Trophoblast cell (in vitro differentiated cells and primary cell): ENCODE data around the gene DYSF.

Experiments
- DNase-seq, 2 donors: peaks; one replicate each; pipeline ENCODE4 v3.0.0-alpha.2; 2016
- H2AFZ ChIP-seq: 2 replicates; pipeline ENCODE4 v1.6.1; 2013; ENCODE audit warnings: low read length, moderate library complexity, mild to moderate bottlenecking; ENCODE audit not compliant: insufficient read depth, poor library complexity
- H2AK5ac ChIP-seq: 2 replicates; pipeline ENCODE4 v1.6.1; 2013; ENCODE audit warnings: mild to moderate bottlenecking, low read length
- H2BK120ac ChIP-seq: 2 replicates; pipeline ENCODE4 v1.6.1; 2013; ENCODE audit warnings: low read length, mild to moderate bottlenecking, moderate library complexity; ENCODE audit not compliant: insufficient read depth, poor library complexity
- H2BK12ac ChIP-seq: 2 replicates; pipeline ENCODE4 v1.6.1; 2013; ENCODE audit warnings: mild to moderate bottlenecking, low read length, moderate library complexity
- H2BK5ac ChIP-seq: 2 replicates; pipeline ENCODE4 v1.6.1; 2013; ENCODE audit warnings: low read length, low read depth, moderate library complexity, mild to moderate bottlenecking; ENCODE audit not compliant: poor library complexity
- H3K14ac ChIP-seq: 2 replicates; pipeline ENCODE4 v1.6.1; 2013; ENCODE audit warnings: mild to moderate bottlenecking, low read length
- H3K18ac ChIP-seq: 2 replicates; pipeline ENCODE4 v1.6.1; 2013; ENCODE audit warnings: mild to moderate bottlenecking, low read length
- H3K23ac ChIP-seq: 2 replicates; pipeline ENCODE4 v1.6.1; 2013; ENCODE audit warnings: low read length
- H3K27ac ChIP-seq: 2 replicates; pipeline ENCODE4 v1.5.1; 2013; ENCODE audit warnings: low read depth, mild to moderate bottlenecking, inconsistent platforms, low read length, moderate library complexity
- H3K27me3 ChIP-seq: 2 replicates; pipeline ENCODE4 v1.6.1; 2013; ENCODE audit warnings: inconsistent platforms, mild to moderate bottlenecking, low read length, moderate library complexity; ENCODE audit not compliant: insufficient read depth
- H3K36me3 ChIP-seq, 2 experiments: 1 replicate in 1 of 2; 2 replicates in 1 of 2; pipeline ENCODE4 v1.6.1; 2013; ENCODE audit warnings: low read length in 2 of 2, mild to moderate bottlenecking in 2 of 2, moderate library complexity in 1 of 2; ENCODE audit not compliant: insufficient read depth in 2 of 2, control insufficient read depth in 1 of 2
- H3K4ac ChIP-seq: 2 replicates; pipeline ENCODE4 v1.6.1; 2013; ENCODE audit warnings: low read depth, mild to moderate bottlenecking, low read length, moderate library complexity
- H3K4me1 ChIP-seq, 2 experiments: 1 replicate in 1 of 2; 2 replicates in 1 of 2; pipeline ENCODE4 v1.6.1; 2013; ENCODE audit warnings: low read length in 2 of 2, mild to moderate bottlenecking in 2 of 2, moderate library complexity in 1 of 2; ENCODE audit not compliant: insufficient read depth in 2 of 2, control insufficient read depth in 1 of 2
- H3K4me2 ChIP-seq: 2 replicates; pipeline ENCODE4 v1.6.1; 2013; ENCODE audit warnings: inconsistent platforms, mild to moderate bottlenecking, low read length, moderate library complexity
- H3K4me3 ChIP-seq: 2 replicates; pipeline ENCODE4 v1.5.1; 2013; ENCODE audit warnings: mild to moderate bottlenecking, low read depth, low read length, inconsistent platforms
- H3K79me1 ChIP-seq: one replicate; pipeline ENCODE4 v1.6.1; 2013; ENCODE audit warnings: low read length
- H3K79me2 ChIP-seq: 2 replicates; pipeline ENCODE4 v1.6.1; 2013; ENCODE audit warnings: low read length, mild to moderate bottlenecking; ENCODE audit not compliant: control insufficient read depth, insufficient read depth, poor library complexity
- H3K9ac ChIP-seq: 2 replicates; pipeline ENCODE4 v1.6.1; 2013; ENCODE audit warnings: mild to moderate bottlenecking, low read length
- H3K9me3 ChIP-seq: 2 replicates; pipeline ENCODE4 v1.6.1; 2013; ENCODE audit warnings: low read depth, mild to moderate bottlenecking, control low read depth, inconsistent platforms, low read length; ENCODE audit not compliant: insufficient read depth
- H4K12ac ChIP-seq: 2 replicates; pipeline ENCODE4 v1.6.1; 2013; ENCODE audit warnings: low read depth, mild to moderate bottlenecking, low read length, moderate library complexity
- H4K8ac ChIP-seq: 2 replicates; pipeline ENCODE4 v1.6.1; 2013; ENCODE audit warnings: low read depth, mild to moderate bottlenecking, low read length, moderate library complexity
- H4K91ac ChIP-seq: one replicate; pipeline ENCODE4 v1.6.1; 2013; ENCODE audit warnings: low read depth, mild to moderate bottlenecking, low read length, moderate library complexity
- WGBS: extraction: QIAGEN DNeasy Blood & Tissue Kit; methylation state at CpG from one replicate; pipeline ENCODE4 v1.1.7; 2013; ENCODE audit warnings: missing lambda C conversion rate; ENCODE audit not compliant: insufficient read length, insufficient coverage; ENCODE audit errors: extremely low coverage; 5-methylcytosine and 5-hydroxymethylcytosine counted together

The DYSF gene

GRCh38 chr2:71478806-71479205 is 25.4 kb downstream of the DYSF start:
- Histone ChIP-seq H3K18ac (no peak overlapping the region), H3K9ac (no peak overlapping the region), H3K79me1 (no peaks in the 10 kb centered on the region), H3K4me2 (no peak overlapping the region), H4K8ac (no peak overlapping the region), H3K4me3 (no peak overlapping the region), H2BK5ac (no peak overlapping the region), H4K91ac (no peak overlapping the region), H2BK12ac (no peak overlapping the region), H3K23ac (no peak overlapping the region), H3K4ac (no peak overlapping the region), H2BK120ac (no peak overlapping the region), H3K4me1 (no peaks in the 10 kb centered on the region), H3K79me2 (no peaks in the 10 kb centered on the region), H2AFZ (no peak overlapping the region), H3K27ac (no peak overlapping the region), H3K27me3 (no peaks in the 10 kb centered on the region), H2AK5ac (no peak overlapping the region), H4K12ac (no peak overlapping the region), H3K36me3 (peaks cover 3 to 8% of the 10 kb centered on the region in 2 experiments), H3K14ac (no peak overlapping the region), H3K9me3 (peaks cover 5% of the 10 kb centered on the region)
- DNase-seq, result no peak
- WGBS, result no CpG with 5 or more reads among the region's 6 CpGs

GRCh38 chr2:71479261-71479660 is 25.9 kb downstream of the DYSF start:
- Histone ChIP-seq H4K91ac (no peak overlapping the region), H3K4me2 (no peak overlapping the region)

GRCh38 chr2:71481111-71481510 is 27.8 kb downstream of the DYSF start:
- no peak overlapping the region for H3K4me2 ChIP-seq
- peaks cover 8% of the 10 kb centered on the region in 2 experiments for H3K36me3 ChIP-seq
- H3K79me2 ChIP-seq, result no peaks in the 10 kb centered on the region
- no peak overlapping the region for H4K12ac ChIP-seq
- no peak overlapping the region for H3K4me3 ChIP-seq
- no peak overlapping the region for H3K27ac ChIP-seq
- H3K4ac ChIP-seq, result no peak overlapping the region
- H2BK120ac ChIP-seq, result no peak overlapping the region
- H3K79me1 ChIP-seq, result no peaks in the 10 kb centered on the region
- no peak overlapping the region for H2BK5ac ChIP-seq
- no CpG with 5 or more reads among the region's 4 CpGs for WGBS
- no peak overlapping the region for H3K14ac ChIP-seq
- H4K8ac ChIP-seq, result no peak overlapping the region
- no peak overlapping the region for H2AFZ ChIP-seq
- peaks cover 5% of the 10 kb centered on the region for H3K9me3 ChIP-seq
- H3K23ac ChIP-seq, result no peak overlapping the region
- no peaks in the 10 kb centered on the region for H3K27me3 ChIP-seq
- H4K91ac ChIP-seq, result no peak overlapping the region
- peaks cover 3 to 4% of the 10 kb centered on the region in 2 experiments for H3K4me1 ChIP-seq
- no peak overlapping the region for H2BK12ac ChIP-seq
- H3K18ac ChIP-seq, result no peak overlapping the region
- H2AK5ac ChIP-seq, result no peak overlapping the region
- DNase-seq, result no peak
- H3K9ac ChIP-seq, result no peak overlapping the region

More at GRCh38 chr2:71479261-71479660, 25.9 kb downstream of the DYSF start:
- Histone ChIP-seq H2BK5ac (no peak overlapping the region), H3K27ac (no peak overlapping the region), H3K18ac (no peak overlapping the region), H3K14ac (no peak overlapping the region), H3K9me3 (peaks cover 5% of the 10 kb centered on the region), H2BK12ac (no peak overlapping the region), H3K9ac (no peak overlapping the region), H3K27me3 (no peaks in the 10 kb centered on the region), H4K8ac (no peak overlapping the region), H2BK120ac (no peak overlapping the region), H3K4me3 (peak overlapping the region; percentile 1), H2AK5ac (no peak overlapping the region), H3K79me2 (no peaks in the 10 kb centered on the region), H4K12ac (no peak overlapping the region), H3K79me1 (no peaks in the 10 kb centered on the region), H3K23ac (no peak overlapping the region), H3K4me1 (no peaks in the 10 kb centered on the region), H3K36me3 (peaks cover 3 to 8% of the 10 kb centered on the region in 2 experiments), H2AFZ (no peak overlapping the region), H3K4ac (no peak overlapping the region)
- DNase-seq, result no peak
- no CpG with 5 or more reads among the region's 5 CpGs for WGBS

GRCh38 chr2:71482055-71482454 is 28.7 kb downstream of the DYSF start:
- Histone ChIP-seq H3K4me2 (no peak overlapping the region), H2AK5ac (no peak overlapping the region), H3K14ac (no peak overlapping the region), H4K8ac (no peak overlapping the region), H2BK5ac (no peak overlapping the region), H3K27ac (no peak overlapping the region), H3K4ac (no peak overlapping the region), H3K79me2 (no peaks in the 10 kb centered on the region), H3K4me1 (peaks cover 11% of the 10 kb centered on the region in 2 experiments), H3K4me3 (no peak overlapping the region), H2AFZ (no peak overlapping the region), H3K9ac (no peak overlapping the region), H2BK120ac (no peak overlapping the region), H3K18ac (no peak overlapping the region), H3K27me3 (no peaks in the 10 kb centered on the region), H4K91ac (no peak overlapping the region), H2BK12ac (no peak overlapping the region), H3K79me1 (no peaks in the 10 kb centered on the region), H4K12ac (no peak overlapping the region), H3K36me3 (peaks cover 8% of the 10 kb centered on the region in 2 experiments), H3K23ac (no peak overlapping the region), H3K9me3 (peaks cover 5% of the 10 kb centered on the region)
- WGBS, result no CpG with 5 or more reads among the region's 4 CpGs
- no peak for DNase-seq
